ENCODE results near the gene MSANTD1. TPM values are rescaled to one million over a fixed set of nuclear protein-coding genes. Genes with fewer than 3 reads are reported as not detected.

Gene MSANTD1
- total RNA-seq, 2 donors from 2014 or later = 1.4 to 2.8 TPM

GRCh38 chr4:3221184-3221494 is 27.8 kb upstream of the MSANTD1 start:
- ATAC-seq (ENCODE audit: insufficient number of reproducible peaks, low FRiP score, low read depth) = no peak
- H3K4me3 ChIP-seq = no peak overlapping the region
- H3K36me3 ChIP-seq = peaks cover 46% of the 10 kb centered on the region
- H3K9me3 ChIP-seq = no peaks in the 10 kb centered on the region
- no peaks in the 10 kb centered on the region for H3K4me1 ChIP-seq (ENCODE audit: control insufficient read depth in 1 of 2, low read depth in 2 of 2)
- no peak for DNase-seq (ENCODE audit: low spot score)
- no peak overlapping the region for H3K27ac ChIP-seq
- no peaks in the 10 kb centered on the region for H3K27me3 ChIP-seq (replicated peaks; ENCODE audit: insufficient read depth)
- no peak for TF ChIP-seq CTCF (IDR thresholded peaks at IDR 0.05)

- no peak for TF ChIP-seq CTCF (IDR thresholded peaks at IDR 0.05)
- no peak for ATAC-seq (ENCODE audit: insufficient number of reproducible peaks, low FRiP score, low read depth)
Observed at GRCh38 chr4:3221996-3222395, 27.0 kb upstream of the MSANTD1 start.

GRCh38 chr4:3223346-3223745 is 25.6 kb upstream of the MSANTD1 start:
- peaks cover 0 to 7% of the 10 kb centered on the region in 2 donors for H3K4me1 ChIP-seq (ENCODE audit: control insufficient read depth in 1 of 2, low read depth in 2 of 2)
- H3K9me3 ChIP-seq = no peaks in the 10 kb centered on the region
- TF ChIP-seq CTCF (IDR thresholded peaks at IDR 0.05) = no peak
- H3K27me3 ChIP-seq (replicated peaks; ENCODE audit: insufficient read depth) = no peaks in the 10 kb centered on the region
- ATAC-seq (ENCODE audit: insufficient number of reproducible peaks, low FRiP score, low read depth) = no peak
- peaks cover 36% of the 10 kb centered on the region for H3K36me3 ChIP-seq
- no peak overlapping the region for H3K4me3 ChIP-seq
- H3K27ac ChIP-seq = no peak overlapping the region
- no peak for DNase-seq (ENCODE audit: low spot score)

More at GRCh38 chr4:3221996-3222395, 27.0 kb upstream of the MSANTD1 start:
- no peaks in the 10 kb centered on the region for H3K4me1 ChIP-seq (ENCODE audit: control insufficient read depth in 1 of 2, low read depth in 2 of 2)
- no peak for DNase-seq (ENCODE audit: low spot score)
- no peak overlapping the region for H3K27ac ChIP-seq
- H3K27me3 ChIP-seq (replicated peaks; ENCODE audit: insufficient read depth) = no peaks in the 10 kb centered on the region
- H3K9me3 ChIP-seq = no peaks in the 10 kb centered on the region
- H3K36me3 ChIP-seq = peaks cover 46% of the 10 kb centered on the region
- H3K4me3 ChIP-seq = no peak overlapping the region

DNA sequence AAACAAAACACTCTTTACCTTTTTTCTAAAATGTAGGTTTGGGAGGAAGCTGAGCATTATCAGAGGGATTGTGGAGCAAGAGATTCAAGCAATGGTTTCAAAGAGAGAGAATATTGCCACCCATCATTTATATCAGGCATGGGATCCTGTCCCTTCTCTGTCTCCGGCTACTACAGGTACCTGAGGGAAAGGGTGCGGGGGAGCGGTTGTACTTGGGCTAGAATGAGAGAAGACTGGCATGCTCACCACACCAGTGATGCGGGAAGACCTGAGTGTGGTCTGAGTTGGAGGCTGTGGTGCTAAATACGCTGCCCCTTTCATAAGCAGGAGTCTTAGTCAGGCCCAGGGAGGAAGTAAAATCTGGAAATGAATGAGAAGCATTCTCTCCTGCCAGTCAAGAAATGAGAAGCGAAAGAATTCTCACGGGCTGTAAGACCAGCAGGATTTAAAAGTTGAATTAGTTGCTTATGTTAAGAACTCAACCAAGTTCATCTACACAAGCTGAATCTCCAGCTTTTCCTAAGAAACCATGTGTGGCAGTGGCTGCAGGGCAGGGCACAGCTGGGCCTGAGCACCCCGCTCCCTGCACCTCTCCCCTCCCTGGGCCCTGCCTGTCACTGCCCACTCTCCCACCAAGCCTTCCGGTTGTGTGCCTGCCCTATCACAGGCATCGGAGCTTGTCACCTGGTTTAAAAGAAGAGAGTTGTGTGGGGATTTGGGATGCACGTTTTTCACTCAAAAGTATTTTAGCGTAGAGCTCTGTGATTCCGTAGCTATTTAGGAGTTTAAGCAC is 24.8 kb upstream of the MSANTD1 start:
- Histone ChIP-seq H3K27ac (no peak overlapping the region), H3K27me3 (replicated peaks; ENCODE audit: insufficient read depth) (no peaks in the 10 kb centered on the region), H3K36me3 (peaks cover 36% of the 10 kb centered on the region), H3K9me3 (no peaks in the 10 kb centered on the region), H3K4me3 (no peak overlapping the region), H3K4me1 (ENCODE audit: control insufficient read depth in 1 of 2, low read depth in 2 of 2) (peaks cover 0 to 7% of the 10 kb centered on the region in 2 donors)
- ATAC-seq (ENCODE audit: insufficient number of reproducible peaks, low FRiP score, low read depth) (no peak), DNase-seq (ENCODE audit: low spot score) (no peak)
- no peak for TF ChIP-seq CTCF (IDR thresholded peaks at IDR 0.05)

GRCh38 chr4:3225071-3225850 is 23.7 kb upstream of the MSANTD1 start:
- DNase-seq (ENCODE audit: low spot score) = no peak
- H3K4me1 ChIP-seq (ENCODE audit: control insufficient read depth in 1 of 2, low read depth in 2 of 2) = peaks cover 0 to 7% of the 10 kb centered on the region in 2 donors
- no peak for TF ChIP-seq CTCF (IDR thresholded peaks at IDR 0.05)
- H3K9me3 ChIP-seq = no peaks in the 10 kb centered on the region
- H3K27ac ChIP-seq = no peak overlapping the region
- no peak overlapping the region for H3K4me3 ChIP-seq
- H3K36me3 ChIP-seq = peaks cover 41% of the 10 kb centered on the region
- no peak for ATAC-seq (ENCODE audit: insufficient number of reproducible peaks, low FRiP score, low read depth)
- no peaks in the 10 kb centered on the region for H3K27me3 ChIP-seq (replicated peaks; ENCODE audit: insufficient read depth)
